Adipocyte (in vitro differentiated cells): ENCODE measurements around the gene DTNBP1.

ENCODE experiments used
- DNase-seq: peaks from one replicate; pipeline ENCODE4 v3.0.0-alpha.2; 2015; ENCODE audit warnings: low read depth
- H3K27me3 ChIP-seq: replicated peaks from 2 replicates; pipeline ENCODE4 v1.7.0; 2013; ENCODE audit warnings: mild to moderate bottlenecking, low read length, moderate library complexity; ENCODE audit not compliant: control insufficient read depth, insufficient read depth
- H3K36me3 ChIP-seq: 2 replicates; pipeline ENCODE4 v1.7.0; 2013; ENCODE audit warnings: low read length, mild to moderate bottlenecking, moderate library complexity; ENCODE audit not compliant: control insufficient read depth, insufficient read depth, severe bottlenecking
- H3K4me1 ChIP-seq: 2 replicates; pipeline ENCODE4 v1.7.0; 2013; ENCODE audit warnings: mild to moderate bottlenecking, low read length, moderate library complexity; ENCODE audit not compliant: control insufficient read depth, insufficient read depth
- H3K4me3 ChIP-seq: 2 replicates; pipeline ENCODE4 v1.7.0; 2013; ENCODE audit warnings: mild to moderate bottlenecking, low read length, moderate library complexity
- H3K9ac ChIP-seq: 2 replicates; pipeline ENCODE4 v1.7.0; 2013; ENCODE audit warnings: mild to moderate bottlenecking, low read length, moderate library complexity
- H3K9me3 ChIP-seq: 2 replicates; pipeline ENCODE4 v1.7.0; 2013; ENCODE audit warnings: mild to moderate bottlenecking, low read length, moderate library complexity; ENCODE audit not compliant: control insufficient read depth

DTNBP1 gene

DNA sequence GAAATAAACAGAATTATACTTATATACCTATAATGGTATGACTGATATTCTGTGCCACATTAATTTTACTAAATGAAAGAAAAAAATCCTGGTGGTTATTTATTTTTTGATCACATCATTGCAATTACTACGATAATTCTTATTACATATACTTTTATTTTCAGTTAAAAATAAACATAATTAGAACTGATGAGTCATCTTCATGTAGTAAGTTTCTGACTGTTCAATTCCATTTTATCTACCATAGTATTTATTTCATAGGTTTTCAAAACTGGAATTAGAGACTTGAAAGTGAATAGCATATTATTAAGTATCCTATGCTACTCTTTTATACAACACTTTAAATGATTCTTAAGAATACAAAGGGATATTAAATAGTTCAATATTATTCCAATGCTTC, 80.3 kb downstream of the DTNBP1 start:
- DNase-seq: no peak
- H3K4me1 ChIP-seq: peaks cover 7% of the 10 kb centered on the region
- H3K9me3 ChIP-seq: no peaks in the 10 kb centered on the region
- H3K4me3 ChIP-seq: no peak overlapping the region
- no peaks in the 10 kb centered on the region for H3K27me3 ChIP-seq
- H3K36me3 ChIP-seq: no peaks in the 10 kb centered on the region
- no peak overlapping the region for H3K9ac ChIP-seq

- Histone ChIP-seq H3K4me1 (peaks cover 7% of the 10 kb centered on the region), H3K4me3 (no peak overlapping the region), H3K9me3 (no peaks in the 10 kb centered on the region), H3K36me3 (no peaks in the 10 kb centered on the region), H3K9ac (no peak overlapping the region), H3K27me3 (no peaks in the 10 kb centered on the region)
- DNase-seq: no peak
Observed at GRCh38 chr6:15581751-15582150, 81.1 kb downstream of the DTNBP1 start.

GRCh38 chr6:15580326-15580725, 82.5 kb downstream of the DTNBP1 start:
- Histone ChIP-seq H3K4me3 (no peak overlapping the region), H3K9ac (no peak overlapping the region), H3K4me1 (peaks cover 7% of the 10 kb centered on the region), H3K36me3 (no peaks in the 10 kb centered on the region), H3K9me3 (no peaks in the 10 kb centered on the region), H3K27me3 (no peaks in the 10 kb centered on the region)
- no peak for DNase-seq

GRCh38 chr6:15578716-15579391, 84.0 kb downstream of the DTNBP1 start:
- H3K4me3 ChIP-seq: no peak overlapping the region
- no peak overlapping the region for H3K9ac ChIP-seq
- H3K4me1 ChIP-seq: peaks cover 7% of the 10 kb centered on the region
- no peak for DNase-seq
- H3K9me3 ChIP-seq: no peaks in the 10 kb centered on the region
- H3K27me3 ChIP-seq: no peaks in the 10 kb centered on the region
- no peaks in the 10 kb centered on the region for H3K36me3 ChIP-seq

GRCh38 chr6:15577550-15578171, 85.2 kb downstream of the DTNBP1 start:
- Histone ChIP-seq H3K27me3 (no peaks in the 10 kb centered on the region), H3K4me3 (no peak overlapping the region), H3K36me3 (no peaks in the 10 kb centered on the region), H3K4me1 (peaks cover 7% of the 10 kb centered on the region), H3K9ac (no peak overlapping the region), H3K9me3 (no peaks in the 10 kb centered on the region)
- no peak for DNase-seq

DNA sequence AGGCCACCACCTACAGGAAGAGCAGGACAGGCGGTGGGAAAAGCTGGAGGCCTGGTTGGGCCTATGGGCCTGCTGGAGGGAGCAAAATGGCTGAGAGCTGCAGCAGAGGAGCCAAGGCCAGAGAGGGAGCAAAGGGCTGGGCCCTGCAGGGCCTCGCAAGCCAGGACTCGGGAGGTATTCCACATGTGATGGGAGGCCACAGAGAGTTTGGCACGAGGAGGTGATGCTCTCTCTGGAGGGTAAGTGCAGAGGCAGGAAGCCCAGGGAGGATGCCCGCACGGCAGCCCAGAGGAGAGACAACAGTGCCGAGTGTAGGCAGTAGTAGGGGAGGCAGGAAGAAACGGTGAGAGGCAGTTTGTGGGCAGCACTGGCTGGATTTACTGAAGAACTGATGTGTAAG, 85.7 kb downstream of the DTNBP1 start:
- no peak for DNase-seq
- H3K9ac ChIP-seq: no peak overlapping the region
- peaks cover 2% of the 10 kb centered on the region for H3K4me1 ChIP-seq

DNA sequence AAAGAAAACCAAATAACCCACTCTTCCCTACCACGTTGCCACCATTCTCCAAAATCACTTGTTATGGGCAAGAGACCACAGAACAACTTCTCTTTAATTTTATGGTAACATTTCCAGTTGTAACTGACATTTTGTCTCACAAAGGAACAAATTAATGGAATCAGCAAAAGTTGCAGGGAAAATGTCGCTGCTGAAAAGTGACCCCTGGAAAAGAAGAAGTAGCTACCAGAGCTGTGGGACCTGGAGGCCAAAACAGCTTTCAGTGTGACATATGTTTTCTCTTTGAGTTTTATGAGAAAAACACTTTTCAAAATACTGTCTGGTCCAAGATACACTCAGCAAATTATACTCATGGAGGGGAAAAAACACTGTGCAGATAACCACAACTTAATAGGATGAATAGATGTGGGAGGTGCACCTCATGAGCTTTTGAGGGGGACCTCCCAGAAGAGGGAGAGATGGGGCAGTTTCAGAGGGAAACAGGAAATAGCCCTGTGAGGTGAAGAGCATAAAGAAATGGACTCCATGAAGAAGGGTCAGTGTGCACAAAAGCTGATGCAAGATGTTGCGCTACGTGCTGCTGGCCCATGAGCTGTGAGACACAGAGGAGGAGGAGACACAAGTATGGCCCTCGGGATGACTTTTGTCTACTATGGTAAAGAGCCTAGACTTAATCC, 87.3 kb downstream of the DTNBP1 start:
- Histone ChIP-seq H3K9ac (no peak overlapping the region), H3K27me3 (no peaks in the 10 kb centered on the region), H3K9me3 (no peaks in the 10 kb centered on the region), H3K4me3 (no peak overlapping the region), H3K36me3 (no peaks in the 10 kb centered on the region), H3K4me1 (no peaks in the 10 kb centered on the region)
- DNase-seq: no peak

More for the DNA sequence above, 85.7 kb downstream of the DTNBP1 start:
- no peak overlapping the region for H3K4me3 ChIP-seq
- no peaks in the 10 kb centered on the region for H3K36me3 ChIP-seq
- no peaks in the 10 kb centered on the region for H3K27me3 ChIP-seq
- H3K9me3 ChIP-seq: no peaks in the 10 kb centered on the region

DNA sequence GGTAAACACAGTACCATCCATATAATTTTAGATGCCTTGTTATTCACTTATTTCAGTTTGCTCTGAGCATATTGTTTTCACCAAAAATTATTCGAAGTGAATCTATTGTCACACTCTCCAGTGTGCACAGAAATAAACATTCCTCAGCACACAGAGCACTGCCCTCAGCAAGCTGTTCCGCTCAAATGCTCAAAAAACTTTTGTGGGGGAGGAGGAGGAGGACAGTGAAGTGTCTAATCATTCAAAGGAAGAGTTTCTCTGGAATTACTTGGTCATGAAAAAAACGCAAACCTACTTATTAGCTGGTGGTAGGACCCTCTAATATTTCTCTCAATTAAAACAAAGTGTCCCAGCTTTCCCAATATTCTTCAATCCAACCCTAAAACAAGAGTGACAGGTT, 88.3 kb downstream of the DTNBP1 start:
- Histone ChIP-seq H3K27me3 (no peaks in the 10 kb centered on the region), H3K9me3 (no peaks in the 10 kb centered on the region), H3K4me1 (no peaks in the 10 kb centered on the region), H3K9ac (no peak overlapping the region), H3K36me3 (no peaks in the 10 kb centered on the region), H3K4me3 (no peak overlapping the region)
- no peak for DNase-seq

DNA sequence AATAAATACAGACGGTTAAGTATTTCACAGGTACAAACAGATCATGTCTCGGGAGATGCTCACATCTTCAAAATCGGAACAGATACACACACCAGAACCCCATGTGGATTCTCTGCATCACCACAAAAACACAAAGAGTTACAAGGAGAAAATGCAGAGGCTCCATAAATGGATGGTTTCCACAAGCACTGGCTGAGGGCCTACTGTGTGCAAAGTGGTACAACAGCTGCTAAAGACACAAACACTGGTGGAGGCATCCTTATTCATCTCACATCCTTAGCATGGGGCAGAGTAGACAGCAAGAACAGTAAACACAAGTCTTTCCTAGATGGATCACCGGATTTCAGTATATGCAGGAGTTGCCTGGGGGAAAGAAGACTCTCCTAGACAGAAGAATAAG, 88.8 kb downstream of the DTNBP1 start:
- no peaks in the 10 kb centered on the region for H3K4me1 ChIP-seq
- no peaks in the 10 kb centered on the region for H3K36me3 ChIP-seq
- no peaks in the 10 kb centered on the region for H3K27me3 ChIP-seq
- H3K9me3 ChIP-seq: no peaks in the 10 kb centered on the region
- H3K9ac ChIP-seq: no peak overlapping the region
- no peak overlapping the region for H3K4me3 ChIP-seq
- no peak for DNase-seq

- no peaks in the 10 kb centered on the region for H3K27me3 ChIP-seq
- no peak overlapping the region for H3K9ac ChIP-seq
- no peaks in the 10 kb centered on the region for H3K9me3 ChIP-seq
- H3K36me3 ChIP-seq: no peaks in the 10 kb centered on the region
- no peaks in the 10 kb centered on the region for H3K4me1 ChIP-seq
- no peak for DNase-seq
- H3K4me3 ChIP-seq: no peak overlapping the region
Observed at GRCh38 chr6:15573384-15573783, 89.4 kb downstream of the DTNBP1 start.

GRCh38 chr6:15572296-15573016, 90.4 kb downstream of the DTNBP1 start:
- no peak for DNase-seq
- Histone ChIP-seq H3K27me3 (no peaks in the 10 kb centered on the region), H3K4me1 (no peaks in the 10 kb centered on the region), H3K4me3 (no peak overlapping the region), H3K9ac (no peak overlapping the region), H3K9me3 (no peaks in the 10 kb centered on the region), H3K36me3 (no peaks in the 10 kb centered on the region)
